Colon (tissue), 2 donors: ENCODE measurements around the gene TMC8.

Source experiments
- FAIRE-seq: peaks from 2 replicates; lab custom pipeline; 2012; peaks lifted over from hg19 to GRCh38; lab: Jason Lieb, UNC
- donor health status: control.
- donor health status: control.

Gene TMC8

DNA sequence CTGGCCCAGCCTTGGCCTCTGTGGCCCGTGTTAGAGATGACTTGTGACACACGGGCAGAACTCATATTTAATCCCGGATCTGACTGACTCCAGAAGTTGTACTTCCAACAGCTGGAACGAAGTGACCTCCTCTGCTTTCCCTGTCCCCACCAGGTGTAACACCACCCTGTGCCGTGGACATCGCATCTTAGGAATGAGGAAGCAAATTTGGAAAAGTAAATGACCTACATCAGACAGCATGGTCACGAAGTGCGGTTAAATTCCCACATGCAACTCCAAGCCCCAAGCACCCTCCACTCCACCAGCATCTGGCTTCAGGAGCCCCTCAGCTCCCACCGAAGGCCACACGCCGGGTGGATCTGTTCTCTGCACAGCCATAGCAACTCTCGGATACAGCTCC lies 53.3 kb downstream of the TMC8 start:
- FAIRE-seq = no peak

DNA sequence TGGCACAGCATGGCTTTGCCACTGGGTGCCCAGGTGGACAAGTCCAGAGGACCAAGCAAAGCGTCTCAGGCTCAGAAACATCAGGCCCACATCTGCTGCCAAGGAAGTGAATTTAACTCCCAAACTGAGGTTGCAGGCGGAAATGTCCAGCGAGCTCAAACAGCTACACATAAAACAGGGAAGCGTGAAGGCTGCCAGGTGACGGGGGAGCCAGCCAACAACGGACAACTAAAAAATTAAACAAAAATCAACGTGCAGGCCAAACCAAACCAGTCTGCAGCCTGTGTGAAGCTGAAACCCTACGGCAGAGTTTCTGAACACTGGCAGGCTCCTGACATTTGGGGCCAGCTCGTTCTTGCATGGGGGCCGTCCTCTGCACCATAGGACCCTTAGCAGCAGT lies 53.8 kb downstream of the TMC8 start:
- FAIRE-seq = no peak

DNA sequence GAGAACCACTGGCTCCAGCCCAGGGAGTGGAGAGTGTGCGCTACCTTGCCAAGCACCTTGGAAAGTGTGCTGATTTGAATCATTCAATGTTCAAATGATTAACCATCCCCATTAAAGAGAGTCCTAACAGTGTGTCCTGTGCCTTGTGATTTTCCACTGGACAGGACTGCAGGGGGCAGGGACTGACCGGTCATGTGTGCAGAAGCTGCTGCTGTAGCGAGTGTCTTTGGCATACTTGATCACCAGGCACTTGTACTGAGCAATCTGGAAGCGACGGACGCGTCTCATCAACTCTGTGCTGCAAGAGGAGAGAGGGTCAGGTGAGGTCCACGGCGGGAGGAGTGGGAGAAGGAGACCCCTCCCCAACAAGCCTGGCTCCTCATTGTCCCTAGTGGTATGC lies 54.3 kb downstream of the TMC8 start:
- no peak for FAIRE-seq

DNA sequence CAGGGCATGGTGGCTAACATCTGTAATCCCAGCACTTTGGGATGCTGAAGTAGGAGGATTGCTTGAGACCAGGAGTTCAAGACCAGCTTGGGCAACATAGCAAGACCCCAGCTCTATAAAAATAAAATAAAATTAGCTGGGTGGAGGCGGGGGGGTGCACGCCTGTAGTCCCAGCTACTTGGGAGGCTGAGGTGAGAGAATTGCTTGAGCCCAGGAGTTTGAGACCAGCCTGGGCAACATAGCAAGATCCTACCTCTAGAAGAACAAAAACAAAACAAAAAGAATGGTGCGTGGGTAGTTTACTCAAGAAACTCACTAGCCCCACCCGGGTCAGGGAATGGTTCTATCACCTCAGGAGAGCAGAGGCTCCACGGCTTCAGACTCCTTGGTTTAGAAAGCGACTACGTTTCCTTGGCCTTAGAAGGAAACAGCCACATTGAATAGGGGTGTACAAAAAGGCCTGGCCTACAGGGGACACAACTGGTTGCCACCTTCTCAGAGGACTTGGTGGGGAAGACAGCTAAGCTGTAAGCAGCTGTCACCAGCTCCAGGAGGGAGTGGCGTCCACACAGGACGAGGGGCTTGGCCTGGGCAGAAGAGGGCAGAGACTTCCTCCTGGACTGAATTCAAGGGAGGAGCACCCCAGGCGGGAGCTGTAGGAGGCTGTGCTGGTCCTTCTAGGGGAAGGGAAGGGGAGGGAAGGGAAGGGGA lies 55.6 kb downstream of the TMC8 start:
- FAIRE-seq = no peak

DNA sequence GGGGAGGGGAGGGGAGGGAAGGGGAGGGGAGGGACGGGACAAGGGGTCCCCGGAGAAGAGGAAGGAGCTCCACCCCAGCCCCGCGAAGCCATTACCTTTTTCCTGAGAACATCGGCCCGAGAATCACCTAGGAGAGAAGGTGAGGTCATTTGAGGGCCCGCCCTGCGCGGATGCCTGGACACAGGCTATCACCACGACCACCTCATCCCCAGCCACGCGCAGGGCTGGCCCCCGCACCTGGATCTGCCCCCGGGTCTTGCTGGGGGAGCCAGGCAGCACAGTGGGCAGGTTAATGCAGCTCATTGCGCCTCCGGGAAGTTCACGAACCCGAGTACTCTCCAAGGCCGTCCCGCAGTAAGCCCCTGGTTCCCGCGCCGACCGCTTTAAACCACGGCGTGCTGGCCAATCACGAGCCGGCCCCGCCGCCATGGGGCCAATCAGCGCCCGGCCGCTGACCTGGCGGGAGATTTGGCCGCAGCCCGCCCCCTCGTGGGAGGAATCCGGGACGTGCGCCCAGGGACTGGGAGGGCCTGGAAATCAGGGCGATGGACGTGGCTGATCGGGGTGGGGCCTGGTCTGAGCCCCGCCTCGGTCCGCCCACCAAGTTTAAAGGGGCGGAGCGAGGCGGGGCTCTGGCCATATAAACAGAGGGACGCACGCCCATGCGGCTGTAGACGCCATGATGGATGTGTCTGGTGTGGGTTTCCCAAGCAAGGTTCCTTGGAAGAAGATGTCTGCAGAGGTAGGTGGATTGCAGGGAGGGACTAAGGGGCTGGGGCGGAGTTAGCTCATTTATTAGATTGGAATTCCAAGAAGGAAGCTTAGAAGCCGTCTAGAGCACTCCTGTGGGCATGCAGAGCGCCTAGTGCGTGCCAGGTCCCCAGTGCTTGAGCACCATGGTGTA lies 56.4 kb downstream of the TMC8 start, which contains the start of the genes AFMID and TK1:
AFMID (plus strand) TSS at position 671 of the 904 bp plus-strand sequence; CDS start at position 680, 9 bp downstream.
TK1 (minus strand) TSS at position 361 of the 904 bp plus-strand sequence; CDS start at position 303, 58 bp downstream.
- FAIRE-seq = no peak
